ENCODE data around the gene SLC4A7. TPM values are rescaled to one million over a fixed set of nuclear protein-coding genes. Genes with fewer than 3 reads are reported as not detected.

Gene SLC4A7
- polyA plus RNA-seq, 1 donor (not counting 4 experiments of a cell fraction or from before 2014, with no cell fraction given), result 28.5 TPM

- Histone ChIP-seq H3K79me2 (ENCODE audit: control insufficient read depth, insufficient read depth, low read length) (no peaks in the 10 kb centered on the region), H3K4me1 (ENCODE audit: control insufficient read depth, extremely low read depth, insufficient read depth, low read length) (no peaks in the 10 kb centered on the region), H3K9me3 (ENCODE audit: control insufficient read depth, low read depth, low read length) (no peaks in the 10 kb centered on the region), H3K9ac (ENCODE audit: control insufficient read depth, extremely low read depth, insufficient read depth, low read length) (no peak overlapping the region), H2AFZ (ENCODE audit: control insufficient read depth, low read length) (no peak overlapping the region), H4K20me1 (ENCODE audit: control insufficient read depth, extremely low read depth, insufficient read depth, low read length) (no peaks in the 10 kb centered on the region), H3K4me3 (ENCODE audit: control insufficient read depth in 2 of 3, extremely low read depth in 1 of 3, insufficient read depth in 2 of 3, low read depth in 1 of 3, low read length in 3 of 3) (no peak overlapping the region), H3K27me3 (ENCODE audit: control insufficient read depth, extremely low read depth, insufficient read depth, low read length) (no peaks in the 10 kb centered on the region), H3K4me2 (ENCODE audit: control insufficient read depth, extremely low read depth, insufficient read depth, low read depth, low read length) (no peak overlapping the region), H3K36me3 (ENCODE audit: control insufficient read depth in 2 of 2, extremely low read depth in 1 of 2, insufficient read depth in 2 of 2, low read length in 2 of 2) (no peaks in the 10 kb centered on the region), H3K9me1 (ENCODE audit: control insufficient read depth, extremely low read depth, insufficient read depth, low read length) (no peaks in the 10 kb centered on the region), H3K27ac (ENCODE audit: control insufficient read depth, insufficient read depth, low read length) (no peak overlapping the region)
- FAIRE-seq (no peak), DNase-seq (ENCODE audit: low read depth, low spot score) (no peak)
- dilution Hi-C loops (cut with MboI; ENCODE audit: extremely low pct_ligation_motif_present, low sequenced_read_pairs), result no loop called here
- TF ChIP-seq EZH2 (IDR thresholded peaks at IDR 0.05; ENCODE audit: low read length), result no peak
- no peak for TF ChIP-seq CTCF (optimal IDR thresholded peaks at IDR 0.05 in 1 of 3, IDR thresholded peaks at IDR 0.05 in 1 of 3, conservative IDR thresholded peaks at IDR 0.05 in 1 of 3; ENCODE audit: extremely low read depth in 1 of 3, insufficient read depth in 2 of 3, low read length in 3 of 3)
Observed at GRCh38 chr3:27500986-27501385, 16.8 kb upstream of the SLC4A7 start.

GRCh38 chr3:27500035-27500434 lies 15.9 kb upstream of the SLC4A7 start:
- Histone ChIP-seq H3K9me1 (ENCODE audit: control insufficient read depth, extremely low read depth, insufficient read depth, low read length) (no peaks in the 10 kb centered on the region), H3K9ac (ENCODE audit: control insufficient read depth, extremely low read depth, insufficient read depth, low read length) (no peak overlapping the region), H3K9me3 (ENCODE audit: control insufficient read depth, low read depth, low read length) (no peaks in the 10 kb centered on the region), H3K4me3 (ENCODE audit: control insufficient read depth in 2 of 3, extremely low read depth in 1 of 3, insufficient read depth in 2 of 3, low read depth in 1 of 3, low read length in 3 of 3) (no peak overlapping the region), H3K79me2 (ENCODE audit: control insufficient read depth, insufficient read depth, low read length) (no peaks in the 10 kb centered on the region), H3K27ac (ENCODE audit: control insufficient read depth, insufficient read depth, low read length) (no peak overlapping the region), H3K4me1 (ENCODE audit: control insufficient read depth, extremely low read depth, insufficient read depth, low read length) (no peaks in the 10 kb centered on the region), H3K36me3 (ENCODE audit: control insufficient read depth in 2 of 2, extremely low read depth in 1 of 2, insufficient read depth in 2 of 2, low read length in 2 of 2) (no peaks in the 10 kb centered on the region), H3K27me3 (ENCODE audit: control insufficient read depth, extremely low read depth, insufficient read depth, low read length) (no peaks in the 10 kb centered on the region), H2AFZ (ENCODE audit: control insufficient read depth, low read length) (no peak overlapping the region), H4K20me1 (ENCODE audit: control insufficient read depth, extremely low read depth, insufficient read depth, low read length) (no peaks in the 10 kb centered on the region), H3K4me2 (ENCODE audit: control insufficient read depth, extremely low read depth, insufficient read depth, low read depth, low read length) (no peak overlapping the region)
- DNase-seq (ENCODE audit: low read depth, low spot score) (no peak), FAIRE-seq (no peak)
- dilution Hi-C loops (cut with MboI; ENCODE audit: extremely low pct_ligation_motif_present, low sequenced_read_pairs), result no loop called here
- TF ChIP-seq EZH2 (IDR thresholded peaks at IDR 0.05; ENCODE audit: low read length) (no peak), CTCF (optimal IDR thresholded peaks at IDR 0.05 in 1 of 3, IDR thresholded peaks at IDR 0.05 in 1 of 3, conservative IDR thresholded peaks at IDR 0.05 in 1 of 3; ENCODE audit: extremely low read depth in 1 of 3, insufficient read depth in 2 of 3, low read length in 3 of 3) (no peak)

All from keratinocyte (primary cell).